Loucy (cell line): Measurements from ENCODE around the gene SORCS1.

ENCODE experiments used
- EZH2phosphoT487 ChIP-seq: fragments of 200-600 bp; IDR thresholded peaks from 2 replicates; pipeline ENCODE4 v1.6.1; 2018; ENCODE audit warnings: antibody characterized with exemption, mild to moderate bottlenecking, moderate library complexity, borderline replicate concordance
- TF ChIP-seq, protein P1 (sequence below): fragments of 200-600 bp; sonication (generic); conservative IDR thresholded peaks from 2 replicates; pipeline ENCODE4 v1.5.1; 2014; ENCODE audit warnings: mild to moderate bottlenecking, antibody characterized with exemption, low read length

DNA sequence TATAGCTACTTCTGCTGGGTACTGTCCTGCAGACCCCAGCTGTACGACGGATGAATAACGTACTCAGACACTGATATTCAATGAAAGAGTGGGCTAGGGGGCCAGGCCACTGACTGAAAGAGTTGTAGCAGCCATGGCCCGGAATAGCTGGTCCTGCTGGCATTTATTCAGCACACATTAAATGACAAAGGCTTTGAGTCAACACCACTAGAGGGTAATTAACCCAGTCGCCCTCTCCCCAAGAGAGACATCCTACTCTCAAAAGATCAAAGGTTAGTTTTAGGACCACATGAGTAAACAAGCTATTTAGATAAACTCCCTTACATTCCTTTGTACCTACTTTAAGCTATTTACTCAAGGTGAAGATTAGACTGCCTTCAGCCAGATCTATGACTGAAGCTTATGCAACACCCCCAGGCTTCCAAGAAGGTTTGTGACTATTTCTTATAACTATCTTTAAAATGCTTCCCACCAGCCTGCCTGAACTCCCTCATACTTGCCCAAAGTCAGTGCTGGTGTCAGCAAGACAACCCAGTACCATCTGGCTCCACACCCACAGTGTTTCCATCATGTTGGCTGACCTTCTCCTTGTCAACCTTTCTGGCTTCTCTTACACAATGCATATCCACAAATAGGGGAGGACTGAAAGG, 629.1 kb downstream of the SORCS1 start:
- TF ChIP-seq, protein P1, sequence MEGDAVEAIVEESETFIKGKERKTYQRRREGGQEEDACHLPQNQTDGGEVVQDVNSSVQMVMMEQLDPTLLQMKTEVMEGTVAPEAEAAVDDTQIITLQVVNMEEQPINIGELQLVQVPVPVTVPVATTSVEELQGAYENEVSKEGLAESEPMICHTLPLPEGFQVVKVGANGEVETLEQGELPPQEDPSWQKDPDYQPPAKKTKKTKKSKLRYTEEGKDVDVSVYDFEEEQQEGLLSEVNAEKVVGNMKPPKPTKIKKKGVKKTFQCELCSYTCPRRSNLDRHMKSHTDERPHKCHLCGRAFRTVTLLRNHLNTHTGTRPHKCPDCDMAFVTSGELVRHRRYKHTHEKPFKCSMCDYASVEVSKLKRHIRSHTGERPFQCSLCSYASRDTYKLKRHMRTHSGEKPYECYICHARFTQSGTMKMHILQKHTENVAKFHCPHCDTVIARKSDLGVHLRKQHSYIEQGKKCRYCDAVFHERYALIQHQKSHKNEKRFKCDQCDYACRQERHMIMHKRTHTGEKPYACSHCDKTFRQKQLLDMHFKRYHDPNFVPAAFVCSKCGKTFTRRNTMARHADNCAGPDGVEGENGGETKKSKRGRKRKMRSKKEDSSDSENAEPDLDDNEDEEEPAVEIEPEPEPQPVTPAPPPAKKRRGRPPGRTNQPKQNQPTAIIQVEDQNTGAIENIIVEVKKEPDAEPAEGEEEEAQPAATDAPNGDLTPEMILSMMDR, result no peak
- TF ChIP-seq EZH2phosphoT487, result no peak
